A673 (cell line): ENCODE results near the gene RBM27.

Experiments used
- CTCF ChIP-seq: fragments of 300-800, 200-600 bp; sonication (generic); conservative IDR thresholded peaks from 2 replicates; pipeline ENCODE4 v1.5.1; 2017; ENCODE audit warnings: low read depth, mild to moderate bottlenecking, antibody characterized with exemption, low read length, moderate library complexity, mixed read lengths
- EZH2 ChIP-seq: fragments of 200-600 bp; sonication (generic); IDR thresholded peaks from 2 replicates; pipeline ENCODE4 v1.6.1; 2017; ENCODE audit warnings: borderline replicate concordance, low read depth, mild to moderate bottlenecking, mixed read lengths, antibody characterized with exemption, low read length; ENCODE audit not compliant: poor library complexity, severe bottlenecking

- TF ChIP-seq CTCF (no peak), EZH2 (no peak)
These were observed 37.9 kb upstream of the RBM27 start for GRCh38 chr5:146165460-146165859.
